GM21737 (cell line): ENCODE results near the gene PFN1.

Experiments
- ATAC-seq: cut with Tn5 transposase; IDR thresholded peaks from one replicate; pipeline ENCODE4 v1.9.1; 2021; ENCODE audit warnings: mild to moderate bottlenecking, moderate library complexity; ENCODE audit not compliant: unreplicated experiment

Gene PFN1

GRCh38 chr17:4897785-4898184 is 50.5 kb downstream of the PFN1 start:
- no peak for ATAC-seq

DNA sequence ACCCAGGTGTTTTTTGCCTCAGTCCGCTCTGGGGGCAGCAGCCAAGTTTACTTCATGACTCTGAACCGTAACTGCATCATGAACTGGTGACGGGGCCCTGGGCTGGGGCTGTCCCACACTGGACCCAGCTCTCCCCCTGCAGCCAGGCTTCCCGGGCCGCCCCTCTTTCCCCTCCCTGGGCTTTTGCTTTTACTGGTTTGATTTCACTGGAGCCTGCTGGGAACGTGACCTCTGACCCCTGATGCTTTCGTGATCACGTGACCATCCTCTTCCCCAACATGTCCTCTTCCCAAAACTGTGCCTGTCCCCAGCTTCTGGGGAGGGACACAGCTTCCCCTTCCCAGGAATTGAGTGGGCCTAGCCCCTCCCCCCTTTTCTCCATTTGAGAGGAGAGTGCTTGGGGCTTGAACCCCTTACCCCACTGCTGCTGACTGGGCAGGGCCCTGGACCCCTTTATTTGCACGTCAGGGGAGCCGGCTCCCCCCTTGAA is 51.1 kb downstream of the PFN1 start:
- ATAC-seq: no peak

DNA sequence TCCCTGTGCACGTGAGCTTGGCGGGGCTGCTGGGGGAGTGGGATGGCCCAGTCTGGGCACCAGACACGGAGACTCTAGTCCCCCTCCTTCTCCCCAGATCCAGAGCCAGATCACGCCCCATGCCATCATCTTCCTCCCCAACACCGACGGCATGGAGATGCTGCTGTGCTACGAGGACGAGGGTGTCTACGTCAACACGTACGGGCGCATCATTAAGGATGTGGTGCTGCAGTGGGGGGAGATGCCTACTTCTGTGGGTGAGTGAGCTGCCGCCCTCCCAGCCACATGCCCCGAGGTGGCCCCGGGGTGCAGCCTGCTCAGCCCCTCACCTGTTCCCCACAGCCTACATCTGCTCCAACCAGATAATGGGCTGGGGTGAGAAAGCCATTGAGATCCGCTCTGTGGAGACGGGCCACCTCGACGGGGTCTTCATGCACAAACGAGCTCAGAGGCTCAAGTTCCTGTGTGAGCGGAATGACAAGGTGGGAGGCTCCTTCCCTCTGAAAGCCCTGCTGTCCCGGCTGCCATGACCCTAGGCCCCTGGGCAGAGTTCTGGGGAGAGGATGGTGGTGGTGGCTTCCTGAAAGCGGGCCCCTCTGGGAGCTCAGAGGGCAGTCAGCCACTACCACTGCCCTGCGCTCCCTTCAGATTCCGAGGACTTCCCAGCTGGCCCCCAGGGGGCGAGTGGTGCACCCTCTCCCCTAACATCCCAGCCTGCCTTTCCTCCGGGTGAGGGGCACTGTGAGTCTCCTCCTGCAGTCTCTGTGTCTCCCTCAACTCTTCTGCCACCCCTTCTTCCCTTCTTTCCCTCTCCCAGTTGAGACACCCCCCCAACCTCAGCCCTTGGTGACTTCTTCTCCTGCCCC is 51.8 kb downstream of the PFN1 start:
- no peak for ATAC-seq

DNA sequence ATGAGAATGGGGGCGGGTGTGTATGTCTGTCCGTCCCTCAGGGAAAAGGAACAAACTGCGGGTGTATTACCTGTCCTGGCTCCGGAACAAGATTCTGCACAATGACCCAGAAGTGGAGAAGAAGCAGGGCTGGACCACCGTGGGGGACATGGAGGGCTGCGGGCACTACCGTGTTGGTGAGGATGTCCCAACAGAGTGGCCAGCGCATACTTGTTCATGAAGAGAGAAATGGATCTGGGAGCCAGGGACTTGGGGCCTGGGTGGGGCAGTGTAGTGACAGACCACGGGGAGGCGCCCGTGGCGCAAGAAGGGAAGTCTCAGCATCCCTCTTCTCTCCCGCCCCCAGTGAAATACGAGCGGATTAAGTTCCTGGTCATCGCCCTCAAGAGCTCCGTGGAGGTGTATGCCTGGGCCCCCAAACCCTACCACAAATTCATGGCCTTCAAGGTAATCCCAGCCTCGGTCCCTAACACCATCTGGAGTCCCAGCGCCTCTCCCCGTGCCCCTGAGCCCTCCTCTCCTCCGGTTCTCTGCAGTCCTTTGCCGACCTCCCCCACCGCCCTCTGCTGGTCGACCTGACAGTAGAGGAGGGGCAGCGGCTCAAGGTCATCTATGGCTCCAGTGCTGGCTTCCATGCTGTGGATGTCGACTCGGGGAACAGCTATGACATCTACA is 52.5 kb downstream of the PFN1 start:
- ATAC-seq: no peak
